GM18951 (cell line): Measurements from ENCODE around the gene GIMAP5.
"Not testable (repeated sequence)": the region's sequence is repeated elsewhere in the genome, so short reads cannot be mapped to it uniquely, and the experiment has no call there.

ENCODE experiments used
- POLR2A ChIP-seq: IDR thresholded peaks from 4 replicates; pipeline ENCODE4 v1.6.1; 2011; ENCODE audit warnings: mild to moderate bottlenecking; ENCODE audit not compliant: insufficient read length, insufficient read depth; ENCODE audit errors: extremely low read depth
- in situ Hi-C: fragments of 300-500 bp; cut with MboI; formaldehyde crosslinking; loops from one replicate; pipeline ENCODE4 v1.12.0; 2022; ENCODE audit warnings: low sequenced_read_pairs, mixed read lengths, inconsistent platforms; ENCODE audit not compliant: unreplicated experiment

Gene GIMAP5

DNA sequence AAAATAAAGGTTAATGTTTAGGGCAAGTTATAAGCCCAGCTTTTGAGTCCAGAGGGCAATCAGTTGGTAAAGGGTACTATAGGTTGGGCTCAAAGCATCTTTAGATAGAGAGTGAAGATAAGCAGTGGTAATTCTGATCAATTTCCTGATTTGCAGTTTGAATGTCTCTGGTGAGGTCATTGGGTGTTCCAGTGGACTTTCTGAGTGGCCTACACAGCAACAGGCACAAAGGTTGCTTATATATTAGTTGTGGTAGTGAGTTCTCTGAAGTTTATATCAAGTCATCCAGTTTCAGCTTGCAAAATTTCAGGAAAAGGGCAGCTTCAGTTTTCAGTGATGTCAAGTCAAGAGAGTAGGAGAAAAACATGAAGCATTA lies 29.1 kb downstream of the GIMAP5 start:
- no peak for TF ChIP-seq POLR2A

GRCh38 chr7:150769768-150770167 lies 32.5 kb downstream of the GIMAP5 start:
- no peak for TF ChIP-seq POLR2A
- in situ Hi-C loops: no loop called here

More for the DNA sequence above, 29.1 kb downstream of the GIMAP5 start:
- in situ Hi-C loops: no loop called here

DNA sequence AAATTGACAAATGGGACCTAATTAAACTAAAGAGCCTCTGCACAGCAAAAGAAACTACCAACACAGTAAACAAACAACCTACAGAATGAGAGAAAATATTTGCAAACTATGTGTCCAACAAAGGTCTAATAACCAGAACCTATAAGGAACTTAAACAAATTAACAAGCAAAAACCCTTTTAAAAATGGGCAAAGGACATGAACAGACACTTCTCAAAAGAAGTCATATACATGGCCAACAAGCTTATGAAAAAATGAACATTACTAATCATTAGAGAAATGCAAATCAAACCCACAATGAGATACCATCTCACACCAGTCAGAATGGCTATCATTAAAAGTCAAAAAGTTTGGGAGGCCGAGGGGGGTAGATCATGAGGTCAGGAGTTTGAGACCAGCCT lies 36.9 kb downstream of the GIMAP5 start:
- in situ Hi-C loops: not testable (repeated sequence)

DNA sequence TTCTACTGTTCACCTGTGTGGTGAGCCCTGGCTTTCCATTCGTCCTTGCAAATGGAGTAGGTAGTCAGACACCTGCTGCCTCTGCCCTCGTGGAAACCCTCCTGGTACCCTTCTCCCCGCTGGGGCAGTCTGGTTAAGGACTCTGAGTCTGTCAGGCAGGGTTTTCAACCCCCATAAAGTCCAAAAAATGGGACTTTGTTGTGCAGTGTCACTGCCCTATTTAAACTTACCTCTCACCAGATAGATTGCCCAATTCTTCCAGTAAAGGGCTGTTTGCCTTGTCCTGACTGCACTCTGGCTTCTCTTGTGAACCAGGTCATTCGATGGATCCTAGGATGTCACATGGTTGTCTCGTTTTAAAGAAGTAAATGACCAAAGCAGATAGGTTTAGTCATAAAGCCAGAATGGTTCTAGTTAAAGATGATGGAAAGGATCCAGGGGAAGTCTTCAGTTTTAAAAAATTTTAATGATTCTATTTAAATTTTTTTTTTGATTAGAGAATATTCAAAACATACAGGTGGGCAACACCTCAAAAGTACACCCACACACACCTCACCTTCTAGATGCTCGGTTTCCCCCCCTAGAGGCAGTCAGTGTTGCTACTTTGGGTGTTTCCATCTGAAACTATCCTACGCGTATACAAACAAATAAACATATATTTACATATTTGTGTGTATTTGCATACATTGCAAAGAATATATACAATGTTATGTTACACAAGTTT lies 41.0 kb downstream of the GIMAP5 start:
- in situ Hi-C loops: no loop called here
- TF ChIP-seq POLR2A: no peak

- in situ Hi-C loops: no loop called here
- TF ChIP-seq POLR2A: no peak
These were observed 41.6 kb downstream of the GIMAP5 start for GRCh38 chr7:150778738-150779301.

GRCh38 chr7:150780292-150780691 lies 43.1 kb downstream of the GIMAP5 start:
- in situ Hi-C loops: no loop called here

DNA sequence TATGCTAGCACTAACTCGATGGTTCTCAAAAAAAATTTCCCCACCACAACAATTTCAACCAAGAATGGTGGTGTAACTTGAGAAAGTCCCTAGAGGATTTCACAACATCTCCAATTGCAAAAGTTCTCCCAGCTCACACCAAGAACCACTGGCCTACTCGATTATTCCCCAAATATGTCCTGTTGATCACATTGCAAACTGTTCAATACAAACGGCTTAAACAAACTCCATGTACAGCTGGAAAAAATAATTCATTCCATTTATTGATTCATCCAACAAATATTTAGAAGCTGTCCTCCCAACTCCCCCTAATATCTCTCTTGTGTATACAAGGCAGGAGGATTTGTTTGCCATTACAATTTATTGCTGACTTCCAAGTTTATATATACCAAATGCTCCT lies 43.9 kb downstream of the GIMAP5 start:
- no peak for TF ChIP-seq POLR2A
- in situ Hi-C loops: no loop called here

More at GRCh38 chr7:150780292-150780691, 43.1 kb downstream of the GIMAP5 start:
- TF ChIP-seq POLR2A: no peak

GRCh38 chr7:150781961-150782360 lies 44.7 kb downstream of the GIMAP5 start:
- TF ChIP-seq POLR2A: no peak
- in situ Hi-C loops: no loop called here

DNA sequence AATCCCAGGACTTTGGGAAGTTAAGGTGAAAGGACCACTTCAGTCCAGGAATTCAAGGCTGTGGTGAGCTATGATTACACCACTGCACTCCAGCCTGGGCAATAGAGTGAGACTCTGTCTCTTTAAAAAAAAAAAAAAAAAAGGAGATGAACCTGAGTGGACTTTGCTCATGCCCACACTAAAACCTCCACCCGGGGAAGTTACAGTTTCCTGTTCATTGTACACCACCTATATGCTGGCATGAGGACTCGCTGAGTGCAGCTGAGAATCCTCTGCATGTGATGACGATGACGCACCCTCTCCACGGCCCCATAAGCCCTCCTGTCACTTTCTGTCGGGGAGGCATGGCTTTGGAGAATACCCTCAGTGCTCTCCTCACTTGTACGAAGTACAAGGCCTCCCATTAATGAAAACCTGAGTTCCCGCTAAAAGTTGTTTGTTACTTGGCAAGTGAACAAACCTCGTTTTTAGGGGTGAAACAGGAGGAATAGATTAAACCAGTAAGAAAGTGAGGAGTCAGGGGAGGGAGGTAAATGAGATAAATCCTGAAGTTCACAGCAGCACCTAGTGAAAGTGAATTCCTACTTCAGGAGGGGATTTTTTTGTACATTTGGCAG lies 47.0 kb downstream of the GIMAP5 start:
- in situ Hi-C loops: no loop called here
- TF ChIP-seq POLR2A: no peak

DNA sequence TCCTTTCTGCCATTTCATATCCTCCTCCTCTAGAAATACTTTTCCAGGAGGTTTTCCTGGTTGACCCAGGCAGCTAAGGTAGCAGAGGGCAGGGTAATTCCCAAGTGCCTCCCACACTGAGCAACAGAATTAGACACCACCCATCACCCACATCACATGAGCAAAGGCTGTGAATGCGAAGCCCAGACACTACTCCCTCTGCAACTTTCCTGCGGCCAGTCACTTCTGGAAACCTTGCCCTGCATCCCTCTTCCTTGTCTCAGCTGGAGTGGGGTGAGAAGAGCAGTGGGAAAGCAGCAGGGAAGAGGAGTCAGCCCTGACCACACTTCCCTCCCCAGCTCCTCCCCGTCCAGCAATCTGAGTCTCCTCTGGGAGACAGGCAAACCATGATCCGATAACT lies 47.7 kb downstream of the GIMAP5 start:
- in situ Hi-C loops: no loop called here
- TF ChIP-seq POLR2A: no peak

GRCh38 chr7:150787321-150788281 lies 50.4 kb downstream of the GIMAP5 start:
- TF ChIP-seq POLR2A: no peak
- in situ Hi-C loops: no loop called here

GRCh38 chr7:150788474-150789269 lies 51.5 kb downstream of the GIMAP5 start:
- TF ChIP-seq POLR2A: no peak
- in situ Hi-C loops: no loop called here
